ENCODE measurements around the gene MAPKAPK3. TPM values are rescaled to one million over a fixed set of nuclear protein-coding genes. Genes with fewer than 3 reads are reported as not detected.
A peak's percentile ranks its signal among the peaks of the same experiment; 100 is the strongest.
"Not testable (repeated sequence)": the region's sequence is repeated elsewhere in the genome, so short reads cannot be mapped to it uniquely, and the experiment has no call there.

Gene MAPKAPK3
- total RNA-seq, 1 donor from 2014 or later, result 60.8 TPM

DNA sequence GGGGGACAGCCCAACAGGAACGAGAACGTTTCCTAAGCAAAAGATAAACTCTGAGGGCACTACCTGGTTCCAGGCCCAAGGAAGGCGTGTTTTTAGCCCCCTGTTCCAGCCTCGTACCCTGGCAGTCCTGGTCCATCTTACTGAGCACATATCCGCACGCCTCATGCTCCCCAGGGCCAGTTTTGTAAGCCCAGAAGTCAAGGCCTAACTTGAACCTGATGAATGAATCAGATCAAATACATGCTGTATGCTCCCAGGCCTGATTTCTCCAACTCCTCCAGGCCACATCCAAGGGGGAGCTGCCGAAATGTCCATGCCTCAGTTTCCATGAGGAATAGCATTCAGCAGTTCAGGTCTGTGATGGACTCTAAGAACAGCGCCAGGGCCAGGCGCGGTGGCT, 43.4 kb downstream of the MAPKAPK3 start:
- intact Hi-C loops (cut with DNase I), result no loop called here
- TF ChIP-seq, protein P1, sequence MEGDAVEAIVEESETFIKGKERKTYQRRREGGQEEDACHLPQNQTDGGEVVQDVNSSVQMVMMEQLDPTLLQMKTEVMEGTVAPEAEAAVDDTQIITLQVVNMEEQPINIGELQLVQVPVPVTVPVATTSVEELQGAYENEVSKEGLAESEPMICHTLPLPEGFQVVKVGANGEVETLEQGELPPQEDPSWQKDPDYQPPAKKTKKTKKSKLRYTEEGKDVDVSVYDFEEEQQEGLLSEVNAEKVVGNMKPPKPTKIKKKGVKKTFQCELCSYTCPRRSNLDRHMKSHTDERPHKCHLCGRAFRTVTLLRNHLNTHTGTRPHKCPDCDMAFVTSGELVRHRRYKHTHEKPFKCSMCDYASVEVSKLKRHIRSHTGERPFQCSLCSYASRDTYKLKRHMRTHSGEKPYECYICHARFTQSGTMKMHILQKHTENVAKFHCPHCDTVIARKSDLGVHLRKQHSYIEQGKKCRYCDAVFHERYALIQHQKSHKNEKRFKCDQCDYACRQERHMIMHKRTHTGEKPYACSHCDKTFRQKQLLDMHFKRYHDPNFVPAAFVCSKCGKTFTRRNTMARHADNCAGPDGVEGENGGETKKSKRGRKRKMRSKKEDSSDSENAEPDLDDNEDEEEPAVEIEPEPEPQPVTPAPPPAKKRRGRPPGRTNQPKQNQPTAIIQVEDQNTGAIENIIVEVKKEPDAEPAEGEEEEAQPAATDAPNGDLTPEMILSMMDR (IDR thresholded peaks at IDR 0.05), result no peak
- peak; percentile 29 for DNase-seq

DNA sequence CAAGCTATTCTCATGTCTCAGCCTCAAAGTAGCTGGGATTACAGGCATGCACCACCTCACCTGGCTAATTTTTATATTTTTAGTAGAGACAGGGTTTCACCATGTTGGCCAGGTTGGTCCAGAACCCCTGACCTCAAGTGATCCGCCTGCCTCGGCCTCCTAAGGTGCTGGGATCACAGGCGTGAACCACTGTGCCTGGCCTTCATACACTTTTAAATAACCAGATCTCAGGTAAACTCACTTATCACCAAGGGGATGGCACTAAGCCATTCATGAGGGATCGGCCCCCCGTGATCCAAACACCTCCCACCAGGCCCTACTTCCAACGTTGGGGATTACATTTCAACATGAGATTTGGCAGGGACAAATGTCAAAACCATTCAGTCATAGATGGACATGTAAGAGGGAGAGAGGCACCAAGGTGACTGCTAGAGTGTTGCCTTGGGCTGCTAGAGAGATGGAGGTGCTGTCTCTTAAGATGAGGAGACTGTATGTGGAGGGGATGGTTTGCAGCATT, 44.4 kb downstream of the MAPKAPK3 start:
- no peak for ATAC-seq
- Histone ChIP-seq H3K27me3 (no peaks in the 10 kb centered on the region), H3K9me3 (no peaks in the 10 kb centered on the region), H3K4me1 (peaks cover 5% of the 10 kb centered on the region), H3K27ac (no peak overlapping the region), H3K36me3 (no peaks in the 10 kb centered on the region), H3K4me3 (no peak overlapping the region)
- DNase-seq, result peak; percentile 10
- intact Hi-C loops (cut with DNase I), result no loop called here
- TF ChIP-seq, protein P1 (IDR thresholded peaks at IDR 0.05), result no peak

More for the DNA sequence above, 43.4 kb downstream of the MAPKAPK3 start:
- Histone ChIP-seq H3K9me3 (no peaks in the 10 kb centered on the region), H3K27ac (no peak overlapping the region), H3K36me3 (no peaks in the 10 kb centered on the region), H3K4me3 (no peak overlapping the region), H3K4me1 (peaks cover 5% of the 10 kb centered on the region), H3K27me3 (no peaks in the 10 kb centered on the region)
- no peak for ATAC-seq

DNA sequence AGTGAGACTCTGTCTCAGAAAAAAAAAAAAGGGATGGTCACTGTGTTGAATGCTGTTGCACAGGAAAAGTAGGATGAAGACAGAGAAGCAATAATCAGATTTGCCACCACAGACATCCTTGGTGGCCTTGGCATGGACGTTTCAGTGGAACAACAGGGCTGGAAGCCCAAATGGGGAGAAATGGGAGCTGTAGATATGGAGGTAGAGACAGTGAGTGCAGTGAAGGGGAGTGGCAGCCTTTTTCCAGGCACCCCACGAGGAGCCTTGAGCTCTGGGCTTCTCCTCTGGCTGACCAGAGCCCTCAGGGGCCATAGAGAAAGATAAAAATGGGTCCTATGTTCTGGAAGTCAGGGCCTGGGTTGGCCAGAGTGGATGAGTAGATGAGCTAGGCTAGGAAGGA, 45.5 kb downstream of the MAPKAPK3 start:
- H3K4me3 ChIP-seq, result no peak overlapping the region
- TF ChIP-seq, protein P1 (IDR thresholded peaks at IDR 0.05), result no peak
- intact Hi-C loops (cut with DNase I), result no loop called here
- no peaks in the 10 kb centered on the region for H3K27me3 ChIP-seq
- peaks cover 5% of the 10 kb centered on the region for H3K4me1 ChIP-seq
- H3K9me3 ChIP-seq, result no peaks in the 10 kb centered on the region
- no peak for ATAC-seq
- H3K36me3 ChIP-seq, result no peaks in the 10 kb centered on the region
- peak; percentile 17 for DNase-seq
- H3K27ac ChIP-seq, result no peak overlapping the region

DNA sequence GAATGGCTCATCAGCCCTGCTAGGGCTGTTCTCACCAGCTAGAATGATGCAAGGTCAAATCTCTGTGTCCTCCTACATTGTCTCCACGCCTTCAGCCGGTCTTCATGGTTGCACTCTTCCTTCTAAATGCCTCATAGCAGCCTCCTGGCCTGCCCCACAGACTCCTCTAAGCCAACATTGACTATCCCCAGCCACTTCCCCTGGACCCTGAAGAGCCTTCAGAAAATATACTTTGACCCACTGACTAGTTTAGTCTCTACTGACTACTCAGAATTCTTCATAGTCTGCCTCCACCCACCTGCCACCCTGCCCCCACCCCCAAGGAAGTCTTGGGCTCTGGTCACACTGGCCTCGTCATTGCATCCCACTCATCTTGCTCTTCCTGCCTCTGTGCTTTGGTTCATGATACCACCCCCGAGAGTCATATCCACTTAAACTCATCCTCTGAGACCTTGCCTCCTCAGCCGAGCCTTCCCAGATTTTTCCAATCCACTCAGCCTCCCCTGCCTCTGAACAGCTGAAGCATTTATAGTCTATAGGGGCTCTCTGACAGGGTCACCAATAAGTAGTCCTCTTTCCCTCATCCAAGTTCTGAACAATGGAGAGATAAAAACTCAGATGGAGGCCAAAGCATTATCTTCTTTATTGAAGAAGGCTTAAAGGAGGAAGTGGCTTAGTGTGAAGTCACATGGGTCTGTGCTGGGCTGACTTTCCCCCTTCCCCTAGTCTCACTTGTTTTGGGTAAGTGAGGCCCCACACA, 48.3 kb downstream of the MAPKAPK3 start:
- ATAC-seq (peak; percentile 74), DNase-seq (no peak)
- no peak overlapping the region for H3K27ac ChIP-seq
- TF ChIP-seq, protein P1 (IDR thresholded peaks at IDR 0.05), result no peak
- intact Hi-C loops (cut with DNase I), result no loop called here
- H3K36me3 ChIP-seq, result no peaks in the 10 kb centered on the region
- no peak overlapping the region for H3K4me3 ChIP-seq
- no peaks in the 10 kb centered on the region for H3K27me3 ChIP-seq
- peaks cover 5% of the 10 kb centered on the region for H3K4me1 ChIP-seq
- no peaks in the 10 kb centered on the region for H3K9me3 ChIP-seq

DNA sequence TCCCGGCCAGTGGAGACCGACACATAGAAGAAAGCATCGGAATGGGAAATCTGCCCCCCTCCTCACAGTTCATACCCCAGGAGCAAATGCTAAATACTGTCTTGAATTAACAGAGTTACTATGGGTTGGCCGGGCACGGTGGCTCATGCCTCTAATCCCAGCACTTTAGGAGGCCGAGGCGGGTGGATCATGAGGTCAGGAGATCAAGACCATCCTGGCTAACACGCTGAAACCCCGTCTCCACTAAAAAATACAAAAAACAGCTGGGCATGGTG, 48.8 kb downstream of the MAPKAPK3 start:
- H3K4me3 ChIP-seq; H3K27me3 ChIP-seq; H3K4me1 ChIP-seq; ATAC-seq; H3K27ac ChIP-seq; H3K36me3 ChIP-seq; intact Hi-C loops (cut with DNase I); DNase-seq; H3K9me3 ChIP-seq: not testable (repeated sequence)

DNA sequence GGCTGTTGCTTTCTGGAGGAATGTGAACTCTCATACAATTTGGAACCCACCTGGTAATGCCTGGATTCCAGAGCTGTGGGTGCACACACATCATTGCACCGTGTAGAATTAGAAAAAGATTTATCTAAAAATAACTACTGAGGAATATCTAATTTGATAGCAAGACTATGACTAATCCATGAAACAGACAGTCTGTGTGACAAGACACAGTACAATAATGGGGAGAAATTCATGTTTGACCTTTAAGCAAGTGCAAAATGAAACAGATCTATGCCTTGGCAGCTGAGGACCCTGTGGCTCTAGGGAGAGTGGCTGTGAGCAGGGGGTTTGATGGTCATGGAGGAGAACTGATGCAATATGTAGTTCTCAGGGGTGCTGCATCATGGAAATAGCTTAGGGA, 49.9 kb downstream of the MAPKAPK3 start:
- no peaks in the 10 kb centered on the region for H3K9me3 ChIP-seq
- DNase-seq (no peak), ATAC-seq (no peak)
- no peak overlapping the region for H3K27ac ChIP-seq
- no peak overlapping the region for H3K4me3 ChIP-seq
- TF ChIP-seq, protein P1 (IDR thresholded peaks at IDR 0.05), result no peak
- intact Hi-C loops (cut with DNase I), result no loop called here
- no peaks in the 10 kb centered on the region for H3K36me3 ChIP-seq
- peaks cover 5% of the 10 kb centered on the region for H3K4me1 ChIP-seq
- no peaks in the 10 kb centered on the region for H3K27me3 ChIP-seq

Measured in upper lobe of right lung (tissue), 1 donor.